Hepatocyte (in vitro differentiated cells): Measurements from ENCODE around the gene COPZ2. TPM values are rescaled to one million over a fixed set of nuclear protein-coding genes. Genes with fewer than 3 reads are reported as not detected.

ENCODE experiments used
- DNase-seq: peaks from one replicate; pipeline ENCODE4 v3.0.0-alpha.2; 2016; ENCODE audit warnings: low spot score
- H2AFZ ChIP-seq: fragments of 200-600 bp; sonication (generic); 2 replicates; pipeline ENCODE4 v1.6.0; 2016; ENCODE audit warnings: antibody characterized with exemption, mild to moderate bottlenecking
- H3K27ac ChIP-seq: fragments of 200-600 bp; sonication (generic); 2 replicates; pipeline ENCODE4 v1.5.1; 2016; ENCODE audit warnings: mild to moderate bottlenecking
- H3K27me3 ChIP-seq: fragments of 200-600 bp; sonication (generic); 2 replicates; pipeline ENCODE4 v1.6.1; 2016
- H3K36me3 ChIP-seq: fragments of 200-600 bp; sonication (generic); replicated peaks from 2 replicates; pipeline ENCODE4 v1.5.1; 2016; ENCODE audit warnings: low read depth; ENCODE audit not compliant: insufficient read depth
- H3K4me1 ChIP-seq: fragments of 200-600 bp; sonication (generic); 2 replicates; pipeline ENCODE4 v1.5.1; 2016; ENCODE audit warnings: mild to moderate bottlenecking, moderate library complexity; ENCODE audit not compliant: insufficient read depth
- H3K4me2 ChIP-seq: fragments of 200-600 bp; sonication (generic); 2 replicates; pipeline ENCODE4 v1.6.0; 2016
- H3K4me3 ChIP-seq: fragments of 200-600 bp; sonication (generic); 2 replicates; pipeline ENCODE4 v1.5.1; 2016; ENCODE audit warnings: mild to moderate bottlenecking
- H3K79me2 ChIP-seq: fragments of 200-600 bp; sonication (generic); 2 replicates; pipeline ENCODE4 v1.6.0; 2017; ENCODE audit warnings: mild to moderate bottlenecking
- H3K9me2 ChIP-seq: fragments of 200-600 bp; sonication (generic); replicated peaks from 2 replicates; pipeline ENCODE4 v1.6.0; 2017; ENCODE audit warnings: mild to moderate bottlenecking; ENCODE audit not compliant: insufficient read depth
- H3K9me3 ChIP-seq: fragments of 200-600 bp; sonication (generic); 2 replicates; pipeline ENCODE4 v1.5.1; 2016; ENCODE audit warnings: low read depth, mild to moderate bottlenecking
- H4K20me1 ChIP-seq: fragments of 200-600 bp; sonication (generic); 2 replicates; pipeline ENCODE4 v1.6.0; 2016; ENCODE audit warnings: mild to moderate bottlenecking; ENCODE audit not compliant: insufficient read depth, poor library complexity, severe bottlenecking
- EZH2 ChIP-seq: fragments of 200-600 bp; sonication (generic); IDR thresholded peaks from 2 replicates; pipeline ENCODE4 v1.6.1; 2016; ENCODE audit warnings: antibody characterized with exemption, mild to moderate bottlenecking, borderline replicate concordance
- EZH2phosphoT487 ChIP-seq: fragments of 200-600 bp; sonication (generic); IDR thresholded peaks from one replicate; pipeline ENCODE4 v1.6.1; 2018; ENCODE audit warnings: antibody characterized with exemption, mild to moderate bottlenecking, low read depth, moderate library complexity; ENCODE audit not compliant: unreplicated experiment, severe bottlenecking
- WGBS: methylation state at CpG from one replicate; pipeline ENCODE4 v1.1.6; 2016; ENCODE audit warnings: low lambda C conversion rate; ENCODE audit errors: missing lambda C conversion rate; 5-methylcytosine and 5-hydroxymethylcytosine counted together
- polyA plus RNA-seq: library from polyadenylated mRNA; unstranded; fragments of >200 nt; fragmentation: Nextera tagmentation; extraction: Ambion mirVana; gene quantifications from 2 replicates; pipeline ENCODE4 v1.2.1, GENCODE V29; 2016
- total RNA-seq: library from RNA; depleted of rRNA; stranded (reverse); fragments of >200 nt; gene quantifications from 2 replicates; pipeline ENCODE4 v1.2.3, GENCODE V29; 2014
- TF ChIP-seq, protein P1 (sequence below): fragments of 200-600 bp; sonication (generic); IDR thresholded peaks from 2 replicates; pipeline ENCODE4 v1.5.1; 2016; ENCODE audit warnings: antibody characterized with exemption, mild to moderate bottlenecking; ENCODE audit not compliant: poor library complexity

The COPZ2 gene
- total and polyA plus RNA-seq, 2 experiments from 2014 or later: 36.0 to 139 TPM

DNA sequence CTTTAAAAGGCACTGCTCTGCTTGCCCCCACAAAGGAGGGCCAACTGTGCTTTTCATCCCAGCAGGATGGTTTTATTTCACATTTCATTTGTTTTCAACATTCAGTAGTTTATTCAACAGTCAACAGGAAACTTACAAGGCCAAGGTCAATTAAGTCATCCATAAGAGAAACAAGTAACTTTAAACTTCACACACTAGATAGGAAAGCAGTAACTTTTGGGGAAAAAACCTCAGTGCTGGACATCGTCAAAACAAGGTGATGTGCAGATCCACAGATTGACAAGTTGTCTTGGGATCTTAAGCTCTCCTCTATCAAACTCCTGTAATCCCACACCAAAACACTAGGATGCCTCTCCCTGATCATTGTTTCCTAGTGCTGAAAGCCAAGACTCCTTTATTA is 29.1 kb upstream of the COPZ2 start:
- no peak for TF ChIP-seq EZH2phosphoT487
- Histone ChIP-seq H3K9me2 (no peaks in the 10 kb centered on the region), H3K27ac (no peak overlapping the region), H3K36me3 (no peaks in the 10 kb centered on the region), H3K79me2 (peaks cover 3% of the 10 kb centered on the region), H3K27me3 (no peaks in the 10 kb centered on the region), H3K4me2 (no peak overlapping the region), H2AFZ (no peak overlapping the region), H3K9me3 (no peaks in the 10 kb centered on the region), H3K4me1 (peaks cover 4% of the 10 kb centered on the region), H4K20me1 (no peaks in the 10 kb centered on the region), H3K4me3 (no peak overlapping the region)
- DNase-seq: no peak
- WGBS: 100% methylated on average over 1 of the region's 1 CpG

DNA sequence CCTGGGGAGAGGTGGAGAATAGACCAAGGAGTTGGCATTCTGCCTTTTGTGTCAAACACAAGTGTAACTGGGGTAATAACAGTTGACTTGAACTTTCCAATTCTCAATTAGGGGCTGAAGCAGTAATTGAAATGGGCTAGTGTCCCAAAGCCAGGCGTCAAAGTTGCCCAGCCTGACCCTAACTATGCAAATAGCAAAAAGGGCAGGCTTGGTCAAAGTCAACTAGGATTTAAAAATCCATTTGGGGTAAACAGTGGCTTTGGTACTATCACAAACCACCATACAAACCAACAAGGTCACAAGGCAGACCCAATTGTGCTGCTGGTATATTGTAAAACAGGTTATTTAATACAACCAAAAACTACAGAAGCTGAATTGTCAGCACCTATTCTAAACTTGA is 28.6 kb upstream of the COPZ2 start:
- no peaks in the 10 kb centered on the region for H3K36me3 ChIP-seq
- DNase-seq: no peak
- H3K27ac ChIP-seq: no peak overlapping the region
- H3K79me2 ChIP-seq: peaks cover 3% of the 10 kb centered on the region
- no peaks in the 10 kb centered on the region for H4K20me1 ChIP-seq
- H3K4me1 ChIP-seq: peaks cover 4% of the 10 kb centered on the region
- H3K4me3 ChIP-seq: no peak overlapping the region
- no peak overlapping the region for H3K4me2 ChIP-seq
- H3K9me3 ChIP-seq: no peaks in the 10 kb centered on the region
- TF ChIP-seq EZH2phosphoT487: no peak
- TF ChIP-seq, protein P1, sequence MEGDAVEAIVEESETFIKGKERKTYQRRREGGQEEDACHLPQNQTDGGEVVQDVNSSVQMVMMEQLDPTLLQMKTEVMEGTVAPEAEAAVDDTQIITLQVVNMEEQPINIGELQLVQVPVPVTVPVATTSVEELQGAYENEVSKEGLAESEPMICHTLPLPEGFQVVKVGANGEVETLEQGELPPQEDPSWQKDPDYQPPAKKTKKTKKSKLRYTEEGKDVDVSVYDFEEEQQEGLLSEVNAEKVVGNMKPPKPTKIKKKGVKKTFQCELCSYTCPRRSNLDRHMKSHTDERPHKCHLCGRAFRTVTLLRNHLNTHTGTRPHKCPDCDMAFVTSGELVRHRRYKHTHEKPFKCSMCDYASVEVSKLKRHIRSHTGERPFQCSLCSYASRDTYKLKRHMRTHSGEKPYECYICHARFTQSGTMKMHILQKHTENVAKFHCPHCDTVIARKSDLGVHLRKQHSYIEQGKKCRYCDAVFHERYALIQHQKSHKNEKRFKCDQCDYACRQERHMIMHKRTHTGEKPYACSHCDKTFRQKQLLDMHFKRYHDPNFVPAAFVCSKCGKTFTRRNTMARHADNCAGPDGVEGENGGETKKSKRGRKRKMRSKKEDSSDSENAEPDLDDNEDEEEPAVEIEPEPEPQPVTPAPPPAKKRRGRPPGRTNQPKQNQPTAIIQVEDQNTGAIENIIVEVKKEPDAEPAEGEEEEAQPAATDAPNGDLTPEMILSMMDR: no peak
- no peak for TF ChIP-seq EZH2
- no peak overlapping the region for H2AFZ ChIP-seq
- no peaks in the 10 kb centered on the region for H3K27me3 ChIP-seq
- 71% methylated on average over 1 of the region's 1 CpG for WGBS
- H3K9me2 ChIP-seq: no peaks in the 10 kb centered on the region

DNA sequence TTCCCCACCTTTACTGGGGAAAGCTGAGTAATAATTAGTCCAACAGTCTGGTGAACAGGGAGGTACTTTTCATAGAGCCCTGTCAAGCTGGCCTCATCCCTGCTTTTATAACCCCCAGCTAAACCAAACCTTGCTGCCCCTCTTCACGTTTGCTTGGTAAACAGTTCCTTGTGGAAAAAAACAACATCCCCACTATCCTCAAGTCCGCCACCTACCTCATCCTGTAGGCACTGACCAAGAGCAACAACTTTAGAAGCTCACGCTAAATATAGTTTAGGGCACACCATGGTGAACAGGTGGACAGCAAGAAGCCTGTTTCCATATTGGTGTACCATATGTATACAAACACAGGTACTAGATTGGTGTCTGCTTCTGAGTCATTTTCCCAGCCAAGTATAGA is 27.0 kb upstream of the COPZ2 start:
- DNase-seq: no peak
- WGBS: 81% methylated on average over 3 of the region's 3 CpGs
- no peak overlapping the region for H3K4me3 ChIP-seq
- H3K4me1 ChIP-seq: peaks cover 4% of the 10 kb centered on the region
- H3K4me2 ChIP-seq: no peak overlapping the region
- no peaks in the 10 kb centered on the region for H3K36me3 ChIP-seq
- no peaks in the 10 kb centered on the region for H3K27me3 ChIP-seq
- no peaks in the 10 kb centered on the region for H3K9me2 ChIP-seq
- H4K20me1 ChIP-seq: peaks cover 3% of the 10 kb centered on the region
- H2AFZ ChIP-seq: no peak overlapping the region
- peaks cover 10% of the 10 kb centered on the region for H3K79me2 ChIP-seq
- TF ChIP-seq EZH2phosphoT487: no peak
- TF ChIP-seq, protein P1: no peak
- no peak for TF ChIP-seq EZH2
- H3K27ac ChIP-seq: no peak overlapping the region
- H3K9me3 ChIP-seq: no peaks in the 10 kb centered on the region

DNA sequence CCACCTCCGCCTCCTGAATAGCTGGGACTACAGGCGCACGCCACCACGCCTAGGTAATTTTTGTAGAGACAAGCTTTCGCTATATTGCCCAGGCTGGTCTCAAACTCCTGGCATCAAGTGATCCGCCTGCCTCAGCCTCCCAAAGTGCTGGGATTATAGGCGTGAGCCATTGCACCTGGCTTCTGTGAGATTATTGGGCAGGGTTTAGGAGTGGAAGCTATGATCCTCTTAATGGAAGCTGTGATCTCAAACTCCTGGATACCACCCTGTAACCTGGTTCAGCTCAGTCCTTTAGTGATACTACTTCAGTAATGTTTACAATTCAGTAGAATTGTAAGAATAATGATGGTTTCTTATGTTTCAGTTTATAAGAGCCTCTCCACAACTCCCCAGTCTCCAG is 24.7 kb upstream of the COPZ2 start:
- H3K79me2 ChIP-seq: peaks cover 13% of the 10 kb centered on the region
- no peak for TF ChIP-seq EZH2
- TF ChIP-seq, protein P1: no peak
- no peak for TF ChIP-seq EZH2phosphoT487
- peaks cover 3% of the 10 kb centered on the region for H4K20me1 ChIP-seq
- H3K4me2 ChIP-seq: no peak overlapping the region
- no peak overlapping the region for H3K27ac ChIP-seq
- H2AFZ ChIP-seq: no peak overlapping the region
- 93% methylated on average over 7 of the region's 7 CpGs for WGBS
- H3K36me3 ChIP-seq: no peaks in the 10 kb centered on the region
- no peaks in the 10 kb centered on the region for H3K9me3 ChIP-seq
- H3K27me3 ChIP-seq: no peaks in the 10 kb centered on the region
- H3K4me3 ChIP-seq: no peak overlapping the region
- H3K4me1 ChIP-seq: no peaks in the 10 kb centered on the region
- no peak for DNase-seq
- no peaks in the 10 kb centered on the region for H3K9me2 ChIP-seq
